Ishikawa (cell line): ENCODE results near the gene TEAD1.

Experiments used
- EGR1 ChIP-seq: IDR thresholded peaks from 2 replicates; pipeline ENCODE4 v1.6.1; 2012
- NFIC ChIP-seq: IDR thresholded peaks from 2 replicates; pipeline ENCODE4 v1.6.1; 2012
- RAD21 ChIP-seq: IDR thresholded peaks from 2 replicates; pipeline ENCODE4 v1.6.1; 2012; ENCODE audit warnings: low read depth
- TAF1 ChIP-seq: IDR thresholded peaks from 2 replicates; pipeline ENCODE4 v1.6.1; 2012; ENCODE audit warnings: low read depth, mild to moderate bottlenecking
- TEAD4 ChIP-seq: IDR thresholded peaks from 2 replicates; pipeline ENCODE4 v1.6.1; 2012
- YY1 ChIP-seq: IDR thresholded peaks from 2 replicates; pipeline ENCODE4 v1.6.1; 2012; ENCODE audit warnings: low read depth
- TF ChIP-seq, protein P1 (sequence below): IDR thresholded peaks from 2 replicates; pipeline ENCODE4 v1.6.1; 2012

GRCh38 chr11:12667646-12668045 is 6.6 kb upstream of the TEAD1 start:
- TF ChIP-seq TAF1, result no peak
- TF ChIP-seq TEAD4, result no peak
- no peak for TF ChIP-seq RAD21
- no peak for TF ChIP-seq YY1
- TF ChIP-seq, protein P1, sequence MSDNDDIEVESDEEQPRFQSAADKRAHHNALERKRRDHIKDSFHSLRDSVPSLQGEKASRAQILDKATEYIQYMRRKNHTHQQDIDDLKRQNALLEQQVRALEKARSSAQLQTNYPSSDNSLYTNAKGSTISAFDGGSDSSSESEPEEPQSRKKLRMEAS, result no peak
- TF ChIP-seq NFIC, result no peak
- no peak for TF ChIP-seq EGR1
